Adrenal gland (tissue), 12 donors: ENCODE measurements around the gene ZNF467. TPM values are rescaled to one million over a fixed set of nuclear protein-coding genes. Genes with fewer than 3 reads are reported as not detected.

Experiments used
- DNase-seq, 7 donors: peaks; one replicate each; pipeline ENCODE4 v3.0.0-alpha.2; 2019 to 2020
- H3K27ac ChIP-seq, 5 donors: fragments of 200-600 bp; sonication (generic) in 4 of 5; 1 replicate in 3 of 5; 2 replicates in 2 of 5; pipeline versions ENCODE4 v1.5.1 to v1.8.0; 2016 to 2020; ENCODE audit warnings: mild to moderate bottlenecking in 1 of 5
- H3K27me3 ChIP-seq: fragments of 200-600 bp; 2 replicates; pipeline ENCODE4 v1.8.0; 2021
- H3K36me3 ChIP-seq, 2 donors: fragments of 200-600 bp; replicated peaks in 1 of 2; 1 replicate in 1 of 2; 2 replicates in 1 of 2; pipeline versions ENCODE4 v1.5.1 to v1.8.0; 2018 to 2022
- H3K4me1 ChIP-seq, 2 donors: fragments of 200-600 bp; replicated peaks in 1 of 2; 1 replicate in 1 of 2; 2 replicates in 1 of 2; pipeline versions ENCODE4 v1.5.1 to v1.8.0; 2018 to 2021
- H3K4me3 ChIP-seq, 4 donors: fragments of 200-600 bp; sonication (generic) in 3 of 4; one replicate each; pipeline ENCODE4 v1.5.1; 2016 to 2018
- H3K9me3 ChIP-seq, 3 donors: fragments of 200-600 bp; sonication (generic) in 1 of 3; replicated peaks in 1 of 3; 1 replicate in 2 of 3; 2 replicates in 1 of 3; pipeline versions ENCODE4 v1.5.1 to v1.8.0; 2016 to 2021
- POLR2A ChIP-seq, 2 donors: fragments of 450-650 bp; IDR thresholded peaks; one replicate each; pipeline ENCODE4 v1.6.1; 2017; ENCODE audit warnings: antibody characterized with exemption in 2 of 2, mild to moderate bottlenecking in 2 of 2, moderate library complexity in 1 of 2
- WGBS, 4 donors: extraction: QIAGEN DNeasy Blood & Tissue Kit in 2 of 4; methylation state at CpG; one replicate each; pipeline versions ENCODE4 v1.1.5 to v1.1.7; 2013 to 2017; 5-methylcytosine and 5-hydroxymethylcytosine counted together
- intact Hi-C, 2 donors: fragments of 100-400 bp; cut with DNase I; formaldehyde crosslinking; loops; one replicate each; pipeline versions ENCODE4 v1.14.1 to v1.15.0; 2022 to 2023
- polyA plus RNA-seq, 3 donors: library from polyadenylated mRNA; stranded (reverse); fragments of 200-250 nt in 2 of 3; fragments of 350-450 nt in 1 of 3; fragmentation: Illumina TruSeq in 1 of 3; extraction: RNeasy Lipid Tissue Mini Kit (QIAGEN cat#74804) in 1 of 3; gene quantifications; one replicate each; pipeline ENCODE4 v1.2.3, GENCODE V29; 2013 to 2014
- total RNA-seq, 9 donors: library from RNA; depleted of rRNA in 4 of 9; stranded (reverse); fragments of >200 nt in 4 of 9; fragments of 120-200 nt in 1 of 9; fragmentation: NEBNext Ultra II Directional in 1 of 9; extraction: Animal tissue kit (Norgen Biotek cat#: 25700) in 1 of 9; gene quantifications; one replicate each; pipeline versions ENCODE4 v1.1.0 to v1.2.4, GENCODE V29; 2013 to 2023
- TF ChIP-seq, protein P1 (sequence below), 6 experiments: fragments of 450-650 bp in 4 of 6; fragments of 200-600 bp in 2 of 6; sonication (generic) in 1 of 6; IDR thresholded peaks; 1 replicate in 5 of 6; 2 replicates in 1 of 6; pipeline versions ENCODE4 v1.5.1 to v1.8.0; 2016 to 2021; ENCODE audit warnings: antibody characterized with exemption in 6 of 6, mild to moderate bottlenecking in 2 of 6, moderate library complexity in 1 of 6
- donor health status: healthy with polysubstance abuse.
- donor health status: Bipolar disorder and iron deficiency.
- donor health status: DM: yes; HTN: yes; CAD: no.
- donor health status: DM: no; HTN: no; CAD: no.
- donor health status: DM: no; HTN: no; CAD: no.
- donor health status: DM: yes; HTN: yes; CAD: no.

The ZNF467 gene
- total and polyA plus RNA-seq, 12 donors: 1.2 to 44.2 (median 18.6) TPM

DNA sequence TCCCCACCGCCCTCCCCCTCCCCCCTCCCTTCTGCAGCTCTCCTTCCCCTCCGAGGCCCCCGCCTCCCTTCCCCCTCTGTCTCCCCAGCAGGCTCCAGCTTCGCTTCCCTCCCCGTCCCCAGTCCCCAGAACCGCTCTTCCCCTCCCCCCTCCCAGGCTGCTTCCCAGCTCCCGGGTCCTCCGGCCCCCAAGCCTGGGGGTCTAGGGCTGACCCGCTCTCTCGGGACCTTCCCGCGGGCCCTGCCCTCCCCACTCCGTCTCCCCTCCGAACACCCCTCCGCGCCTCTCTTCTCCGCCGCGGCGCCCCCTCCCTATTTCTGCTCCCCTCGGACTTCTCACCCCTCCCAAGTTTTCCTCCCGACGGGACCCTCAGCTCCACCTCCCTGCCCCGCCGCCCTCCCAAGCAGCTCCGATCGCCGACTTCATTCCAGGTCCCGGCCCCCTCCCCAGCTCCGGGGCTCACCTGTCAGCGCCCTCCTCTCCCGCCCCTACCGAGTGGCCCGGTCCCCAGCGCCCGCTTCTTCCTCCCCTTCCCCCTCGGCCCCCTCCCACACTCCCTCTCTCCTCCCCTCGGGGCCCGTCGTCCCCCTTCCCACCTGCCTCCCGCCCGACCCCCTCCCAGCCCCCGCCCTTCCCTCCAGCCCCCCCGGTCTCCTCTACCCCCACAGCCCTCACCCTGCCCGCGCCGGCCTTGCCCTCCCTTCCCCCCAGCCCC lies 990 bp downstream of the ZNF467 start:
- intact Hi-C loops: no loop called here
- H3K27ac ChIP-seq: peak overlapping the region in 4 of 5 donors; percentile 26 to 64 (median 38)
- peak in 2 of 7 donors; percentile 28 to 53 for DNase-seq

DNA sequence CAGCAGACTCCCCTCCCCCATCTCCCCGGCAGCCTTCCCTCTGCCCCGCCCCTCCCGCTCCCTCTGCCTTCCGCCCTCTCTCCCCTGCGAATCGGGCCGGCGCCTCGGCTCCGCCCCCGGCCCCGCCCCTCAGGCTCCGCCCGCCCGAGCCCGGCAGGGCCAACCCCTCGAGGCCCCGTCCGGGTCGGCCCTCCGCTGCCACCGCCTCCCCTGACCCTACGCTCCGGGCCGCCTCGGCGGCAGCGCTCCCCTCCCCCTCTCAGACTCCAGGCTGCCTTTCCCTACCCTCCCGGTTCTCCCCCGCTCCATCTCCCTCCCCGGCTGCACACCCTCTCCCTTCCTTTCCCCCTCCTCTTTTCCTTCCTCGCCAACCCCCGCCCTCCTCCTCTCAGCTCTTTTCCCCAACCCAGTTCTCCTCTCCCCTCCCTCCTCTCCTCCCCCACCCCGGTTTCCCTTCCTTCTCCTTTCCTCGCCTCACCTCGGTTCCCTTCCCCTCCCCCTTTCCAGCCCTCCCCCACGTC lies 1.6 kb downstream of the ZNF467 start:
- intact Hi-C loops: no loop called here
- WGBS, 4 donors: 0 to 4% (median 2%) methylated on average over 3 to 37 of the region's 37 CpGs
- peak overlapping the region in 3 of 4 donors; percentile 25 to 98 (median 32) for H3K4me3 ChIP-seq
- H3K9me3 ChIP-seq: no peaks in the 10 kb centered on the region
- peak overlapping the region in 1 of 5 donors; percentile 64 for H3K27ac ChIP-seq
- H3K36me3 ChIP-seq: peaks cover 0 to 21% of the 10 kb centered on the region in 2 donors
- H3K4me1 ChIP-seq: peaks cover 4 to 12% of the 10 kb centered on the region in 2 donors
- TF ChIP-seq POLR2A (IDR thresholded peaks at IDR 0.05): peak in 1 of 2 donors; percentile 19
- TF ChIP-seq, protein P1, sequence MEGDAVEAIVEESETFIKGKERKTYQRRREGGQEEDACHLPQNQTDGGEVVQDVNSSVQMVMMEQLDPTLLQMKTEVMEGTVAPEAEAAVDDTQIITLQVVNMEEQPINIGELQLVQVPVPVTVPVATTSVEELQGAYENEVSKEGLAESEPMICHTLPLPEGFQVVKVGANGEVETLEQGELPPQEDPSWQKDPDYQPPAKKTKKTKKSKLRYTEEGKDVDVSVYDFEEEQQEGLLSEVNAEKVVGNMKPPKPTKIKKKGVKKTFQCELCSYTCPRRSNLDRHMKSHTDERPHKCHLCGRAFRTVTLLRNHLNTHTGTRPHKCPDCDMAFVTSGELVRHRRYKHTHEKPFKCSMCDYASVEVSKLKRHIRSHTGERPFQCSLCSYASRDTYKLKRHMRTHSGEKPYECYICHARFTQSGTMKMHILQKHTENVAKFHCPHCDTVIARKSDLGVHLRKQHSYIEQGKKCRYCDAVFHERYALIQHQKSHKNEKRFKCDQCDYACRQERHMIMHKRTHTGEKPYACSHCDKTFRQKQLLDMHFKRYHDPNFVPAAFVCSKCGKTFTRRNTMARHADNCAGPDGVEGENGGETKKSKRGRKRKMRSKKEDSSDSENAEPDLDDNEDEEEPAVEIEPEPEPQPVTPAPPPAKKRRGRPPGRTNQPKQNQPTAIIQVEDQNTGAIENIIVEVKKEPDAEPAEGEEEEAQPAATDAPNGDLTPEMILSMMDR (IDR thresholded peaks at IDR 0.05): no peak
- peak; percentile 89 to 93 (median 92) for DNase-seq
- H3K27me3 ChIP-seq: no peaks in the 10 kb centered on the region

More for the DNA sequence above, 990 bp downstream of the ZNF467 start:
- peaks cover 4 to 14% of the 10 kb centered on the region in 2 donors for H3K4me1 ChIP-seq
- H3K9me3 ChIP-seq: no peaks in the 10 kb centered on the region
- no peak for TF ChIP-seq POLR2A (IDR thresholded peaks at IDR 0.05)
- TF ChIP-seq, protein P1 (IDR thresholded peaks at IDR 0.05): no peak
- no peaks in the 10 kb centered on the region for H3K27me3 ChIP-seq
- H3K36me3 ChIP-seq: peaks cover 0 to 21% of the 10 kb centered on the region in 2 donors
- 0 to 2% (median 1%) methylated on average over 10 to 47 of the region's 47 CpGs for WGBS, 4 donors
- peak overlapping the region in 2 of 4 donors; percentile 72 to 98 for H3K4me3 ChIP-seq

DNA sequence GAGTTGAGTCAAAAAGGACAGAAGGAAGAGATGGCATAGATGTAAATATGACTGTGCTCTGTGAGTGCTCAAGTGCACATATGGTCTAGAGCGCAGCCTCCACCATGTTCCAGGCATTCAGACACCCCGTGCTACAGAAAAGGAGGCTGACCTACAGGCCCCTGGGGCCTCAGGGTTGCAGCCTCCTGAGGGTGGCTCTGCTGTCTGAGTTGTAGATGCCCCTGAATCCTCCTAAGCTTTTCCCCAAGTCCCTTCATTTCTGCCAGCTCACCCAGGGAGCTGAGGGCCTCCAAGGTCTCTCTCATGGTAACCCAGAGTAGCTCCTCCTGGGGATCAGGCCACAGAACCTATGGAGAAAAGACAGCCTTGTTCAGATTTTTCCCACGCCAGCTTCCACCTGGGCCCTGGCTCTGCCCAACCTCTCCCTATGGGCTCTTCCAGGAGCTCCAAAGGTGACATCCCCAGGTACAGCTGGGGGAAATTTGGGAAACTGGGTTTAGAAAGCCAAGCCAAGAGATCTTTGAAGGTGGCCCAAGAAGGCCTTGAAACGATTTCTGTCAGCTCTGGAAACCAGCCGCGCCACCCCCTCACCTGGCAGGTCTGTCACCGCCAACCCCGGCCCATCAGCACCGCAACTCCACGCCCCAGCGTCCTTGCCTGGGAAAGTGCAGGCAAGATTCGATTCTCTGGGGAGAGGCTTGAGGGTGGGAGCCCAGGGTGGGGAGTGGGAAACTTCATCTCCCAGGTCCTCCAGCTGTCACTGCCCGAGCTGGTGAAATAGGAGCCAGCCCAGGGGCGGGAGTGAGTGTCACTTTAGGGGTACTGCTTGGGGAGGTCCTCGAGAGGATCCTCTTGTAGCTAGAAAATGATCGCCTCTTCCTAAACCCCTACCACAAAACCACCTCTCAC lies 2.4 kb downstream of the ZNF467 start:
- peaks cover 4 to 8% of the 10 kb centered on the region in 2 donors for H3K4me1 ChIP-seq
- peaks cover 0 to 21% of the 10 kb centered on the region in 2 donors for H3K36me3 ChIP-seq
- peak overlapping the region in 1 of 5 donors; percentile 64 for H3K27ac ChIP-seq
- peaks cover 5% of the 10 kb centered on the region for H3K27me3 ChIP-seq
- DNase-seq: peak in 6 of 7 donors; percentile 22 to 63 (median 40)
- 32 to 40% (median 35%) methylated on average over 9 to 16 of the region's 16 CpGs for WGBS, 4 donors
- intact Hi-C loops: no loop called here
- H3K9me3 ChIP-seq: no peaks in the 10 kb centered on the region
- peak overlapping the region in 2 of 4 donors; percentile 12 to 98 for H3K4me3 ChIP-seq
- no peak for TF ChIP-seq POLR2A (IDR thresholded peaks at IDR 0.05)
- TF ChIP-seq, protein P1 (IDR thresholded peaks at IDR 0.05): no peak

DNA sequence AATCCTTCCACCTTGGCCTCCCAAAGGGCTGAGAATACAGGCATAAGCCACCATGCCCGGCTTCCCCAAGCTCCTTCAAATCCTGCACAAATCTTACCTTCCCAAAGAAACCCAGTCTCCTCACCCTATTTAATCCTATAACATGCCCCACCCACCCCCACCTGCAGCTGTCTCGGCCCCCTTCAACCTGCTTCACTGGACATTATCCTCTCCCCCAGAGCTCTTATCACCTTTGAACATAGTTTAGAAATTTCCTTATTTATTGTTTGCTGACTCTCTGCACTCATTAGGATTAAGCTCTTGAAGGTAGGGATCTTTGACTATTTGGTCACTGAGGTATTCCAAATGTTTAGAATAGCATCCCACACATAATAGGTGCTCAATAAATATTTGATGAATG lies 3.5 kb downstream of the ZNF467 start:
- H3K27me3 ChIP-seq: peaks cover 7% of the 10 kb centered on the region
- H3K27ac ChIP-seq: no peak overlapping the region
- no peak overlapping the region for H3K4me3 ChIP-seq
- DNase-seq: no peak
- intact Hi-C loops: no loop called here
- H3K36me3 ChIP-seq: peaks cover 0 to 25% of the 10 kb centered on the region in 2 donors
- H3K4me1 ChIP-seq: peaks cover 4 to 8% of the 10 kb centered on the region in 2 donors
- WGBS, 4 donors: 94 to 98% (median 95%) methylated on average over 2 of the region's 2 CpGs
- TF ChIP-seq, protein P1 (IDR thresholded peaks at IDR 0.05): no peak
- no peak for TF ChIP-seq POLR2A (IDR thresholded peaks at IDR 0.05)
- no peaks in the 10 kb centered on the region for H3K9me3 ChIP-seq
